KG1 (cell line): ENCODE results near the gene FGD2.
"Not testable (repeated sequence)": the region's sequence is repeated elsewhere in the genome, so short reads cannot be mapped to it uniquely, and the experiment has no call there.

ENCODE experiments used
- DNase-seq: peaks from one replicate; lab custom pipeline; 2025; lab: John Stamatoyannopoulos, UW

Gene FGD2

DNA sequence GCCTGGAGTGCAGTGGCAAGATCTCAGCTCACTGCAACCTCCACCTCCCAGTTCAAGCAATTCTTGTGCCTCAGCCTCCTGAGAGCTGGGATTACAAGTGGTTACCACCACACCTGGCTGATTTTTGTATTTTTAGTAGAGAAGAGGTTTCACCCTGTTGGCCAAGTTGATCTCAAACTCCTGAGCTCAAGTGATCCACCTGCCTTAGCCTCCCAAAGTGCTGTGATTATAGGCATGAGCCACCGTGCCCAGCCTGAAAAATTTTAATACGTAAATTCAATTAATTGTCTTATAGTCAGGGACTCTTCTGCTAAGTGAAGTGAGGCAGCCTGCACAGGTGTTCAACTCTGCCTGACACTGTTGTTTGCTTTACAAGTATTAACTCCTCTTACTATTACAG lies 15.1 kb upstream of the FGD2 start:
- DNase-seq = not testable (repeated sequence)

DNA sequence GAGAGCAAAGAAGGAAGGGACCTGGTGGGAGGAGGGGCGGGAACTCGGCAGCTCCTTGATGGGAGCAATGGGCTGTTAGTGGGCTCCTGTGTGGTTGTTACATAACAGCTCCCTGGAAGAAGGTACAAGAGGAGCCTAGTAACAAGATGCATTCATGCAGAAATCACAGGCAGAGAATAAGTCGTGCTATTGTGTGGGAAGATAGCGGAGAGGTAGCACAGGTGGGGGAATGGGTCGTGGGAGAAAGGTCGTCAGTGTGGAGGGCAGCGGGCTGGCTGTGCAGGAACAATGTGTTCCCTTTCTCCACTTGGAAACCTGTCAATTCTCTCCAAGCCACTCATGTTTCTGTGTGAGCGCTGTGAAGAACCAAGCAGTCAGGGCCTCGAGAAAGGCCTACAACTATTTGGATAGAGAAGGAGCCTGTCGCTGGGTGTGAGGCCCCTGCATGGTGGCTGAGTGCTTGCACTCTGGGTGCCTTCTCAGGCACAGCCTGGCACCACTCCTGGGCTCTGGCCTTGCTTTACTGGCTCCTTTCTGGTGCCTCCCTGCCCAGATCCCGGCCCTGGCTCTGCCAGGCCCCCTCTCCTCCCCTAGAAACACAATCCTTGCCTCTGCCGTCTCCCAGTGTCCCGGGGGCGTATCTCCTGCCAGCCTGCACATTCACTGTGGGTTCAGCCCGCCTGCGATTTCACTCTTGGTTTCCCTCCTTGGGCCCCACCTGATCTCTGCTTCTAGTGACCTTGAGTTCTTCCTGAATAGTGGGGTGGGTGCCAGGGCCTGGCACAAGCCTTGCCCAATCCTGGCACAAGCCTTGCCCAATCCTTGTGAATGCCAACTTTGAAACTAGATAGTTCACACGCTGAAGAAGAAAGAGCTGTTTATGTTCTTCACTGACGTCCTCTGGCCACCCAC lies 7.4 kb upstream of the FGD2 start:
- DNase-seq = no peak

DNA sequence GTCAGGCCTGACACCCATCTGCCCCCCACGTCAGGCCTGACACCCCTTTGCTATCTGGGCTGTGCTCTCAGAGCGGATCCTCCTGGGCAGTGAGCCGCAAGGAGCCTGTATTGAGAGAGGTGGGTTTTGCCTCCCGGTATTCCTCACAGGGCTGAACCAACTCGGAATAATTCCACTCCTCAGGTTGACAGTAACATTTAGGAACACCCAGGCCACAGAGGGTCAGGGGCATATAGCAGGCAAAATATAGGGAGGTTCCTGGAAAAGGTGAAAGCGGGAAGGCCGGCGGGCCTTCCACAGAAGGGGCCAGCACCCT lies 6.8 kb upstream of the FGD2 start:
- no peak for DNase-seq

DNA sequence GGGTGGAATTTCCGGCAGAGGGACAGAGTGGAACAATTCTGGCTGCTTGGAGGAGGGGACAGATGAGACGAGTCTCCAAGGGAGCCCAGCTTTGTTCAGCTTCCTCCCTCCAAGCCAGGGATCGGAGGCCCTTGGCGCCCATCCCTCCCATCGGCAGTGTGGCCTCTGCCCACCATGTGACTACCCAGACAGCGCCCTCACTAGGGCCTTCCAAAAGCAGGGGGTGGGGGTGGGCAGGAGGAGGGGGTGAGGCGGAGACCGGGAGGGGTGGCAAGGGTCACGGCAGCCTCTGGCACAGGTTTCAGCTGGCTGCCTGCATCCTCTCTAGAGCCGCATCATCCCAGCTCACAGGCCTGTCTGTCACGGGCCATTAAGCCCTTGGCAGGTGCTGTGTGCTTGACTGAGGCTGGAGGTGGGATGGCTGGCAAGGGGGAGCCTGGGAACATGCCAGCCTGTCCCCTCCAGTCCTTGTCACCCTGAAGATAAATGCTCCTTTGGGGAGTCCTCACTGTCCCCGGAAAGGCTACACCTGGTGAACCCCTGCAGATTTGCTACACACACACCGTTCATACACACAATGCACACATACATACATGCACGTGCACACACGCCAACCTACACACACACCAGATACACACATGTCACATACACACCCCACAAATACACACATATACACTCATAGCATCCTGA lies 6.2 kb upstream of the FGD2 start:
- no peak for DNase-seq

DNA sequence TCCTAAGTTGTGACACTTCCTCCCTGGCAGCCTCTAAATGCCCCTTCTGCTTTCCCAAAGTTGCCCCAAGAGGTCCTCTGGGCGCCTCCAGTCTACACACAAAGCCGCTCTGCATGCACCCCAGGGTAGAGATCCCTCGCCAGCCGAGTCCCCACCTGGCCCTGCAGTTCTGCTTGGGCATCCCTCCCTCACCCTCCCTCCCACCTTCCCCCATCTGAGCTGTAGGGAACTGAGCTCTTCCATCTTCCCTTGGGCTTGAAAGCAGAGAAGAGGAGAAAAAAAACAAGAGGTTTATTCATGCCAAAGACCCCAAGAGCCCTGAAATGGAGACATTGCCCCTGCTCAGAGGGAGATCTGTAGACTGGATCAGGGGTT lies 5.7 kb upstream of the FGD2 start:
- DNase-seq = no peak

DNA sequence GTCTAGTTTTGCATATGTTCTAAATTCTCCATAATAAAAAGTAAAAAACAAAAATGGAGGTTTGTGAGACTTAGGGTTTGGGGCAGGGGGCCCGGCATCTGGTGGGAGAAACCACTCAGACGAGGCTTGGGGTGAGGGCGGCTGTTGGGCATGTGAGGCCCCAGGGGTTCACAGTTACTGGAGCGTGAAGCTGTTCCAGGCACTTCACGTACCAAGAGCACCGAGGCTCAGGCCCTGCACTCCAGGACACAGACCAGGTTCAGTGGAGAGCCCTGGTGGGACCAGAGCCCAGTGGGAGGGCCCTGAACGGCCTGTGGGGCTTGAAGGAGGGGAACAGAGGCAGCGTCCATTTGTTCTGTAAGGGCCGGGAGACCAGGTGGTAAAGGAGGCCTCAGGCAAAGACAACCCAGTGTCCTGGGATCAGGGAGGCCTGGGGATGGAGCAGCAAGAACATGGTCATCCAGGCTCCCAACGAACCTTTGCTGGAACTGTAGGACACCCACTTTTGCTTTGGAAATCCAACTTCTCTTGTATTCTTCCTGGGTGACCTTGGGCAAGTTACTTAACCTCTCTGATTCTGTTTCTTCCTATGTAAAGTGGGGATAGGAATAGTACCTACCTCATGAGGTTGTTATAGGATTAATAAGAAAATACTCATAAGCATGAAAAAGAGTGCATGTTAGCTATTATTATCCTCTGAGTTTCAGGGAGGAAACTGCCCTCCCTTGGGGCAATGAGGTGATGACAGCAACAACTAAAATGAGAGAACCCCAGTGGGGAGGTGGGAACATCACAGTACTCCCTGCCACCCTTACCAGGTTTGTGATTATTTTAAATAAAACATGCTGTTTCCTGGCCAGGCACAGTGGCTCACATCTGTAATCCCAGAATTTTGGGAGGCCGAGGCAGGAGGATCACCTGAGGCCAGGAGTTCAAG lies 1.1 kb upstream of the FGD2 start:
- DNase-seq = no peak

DNA sequence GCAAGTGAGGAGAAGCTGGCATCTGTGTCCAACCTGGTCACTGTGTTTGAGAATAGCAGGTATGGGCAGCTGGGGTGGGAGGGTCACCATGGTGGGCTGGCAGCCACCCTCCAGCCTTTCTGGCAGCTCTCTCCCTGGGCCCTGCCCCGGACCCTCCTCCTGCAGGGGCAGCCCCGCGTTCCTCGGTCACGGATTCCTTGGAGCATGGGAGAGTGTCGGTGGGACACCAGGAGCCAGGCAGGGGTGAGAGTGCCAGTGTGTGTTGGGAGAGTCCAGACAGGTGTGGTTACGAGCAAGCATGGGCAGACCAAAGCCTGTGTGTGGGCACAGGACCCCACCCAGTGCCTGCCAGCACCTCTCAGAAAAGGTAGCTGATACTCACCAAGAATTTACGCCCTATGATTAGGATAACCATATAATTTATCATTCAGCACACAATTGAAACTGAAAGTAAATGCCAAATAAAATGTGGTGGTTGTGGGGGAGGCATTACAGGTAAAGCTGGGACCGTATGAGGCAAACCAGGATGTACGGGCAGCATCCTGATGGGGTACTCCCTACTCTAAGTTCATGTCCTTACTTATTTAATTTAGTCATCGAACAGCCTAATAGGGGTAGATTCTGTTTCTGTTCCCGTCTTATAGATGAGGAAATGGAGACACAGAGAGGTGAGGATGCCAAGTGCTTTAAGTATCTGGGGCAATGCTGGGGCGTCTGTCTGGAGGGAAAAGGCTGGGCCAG lies 542 bp downstream of the FGD2 start:
- DNase-seq = no peak

DNA sequence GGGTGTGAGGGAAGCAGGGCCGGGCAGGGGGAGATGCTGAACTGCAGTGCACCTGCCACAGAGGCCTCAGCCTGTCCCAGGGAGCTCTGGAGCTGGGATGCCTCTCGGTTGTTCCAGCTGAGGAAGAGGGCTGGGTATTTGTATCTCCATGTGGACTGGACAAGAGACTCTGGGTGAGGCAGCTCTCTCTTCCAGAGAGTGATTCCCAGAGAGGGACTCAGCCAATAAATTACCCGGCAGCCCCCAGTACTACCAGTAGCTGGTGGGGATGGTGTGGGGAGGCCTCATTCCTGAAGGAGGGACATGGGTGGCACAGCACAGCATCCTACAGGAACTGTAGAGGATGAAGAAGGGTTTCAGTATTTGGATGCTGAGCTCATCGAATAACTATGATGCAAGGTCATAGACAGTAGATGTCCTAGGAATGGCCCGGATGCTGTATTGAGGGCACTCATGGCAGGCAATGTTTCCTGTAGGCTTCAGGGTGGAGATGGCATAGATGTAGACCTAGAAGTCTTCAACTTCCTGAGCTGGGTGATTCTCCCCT lies 1.4 kb downstream of the FGD2 start:
- DNase-seq = no peak

DNA sequence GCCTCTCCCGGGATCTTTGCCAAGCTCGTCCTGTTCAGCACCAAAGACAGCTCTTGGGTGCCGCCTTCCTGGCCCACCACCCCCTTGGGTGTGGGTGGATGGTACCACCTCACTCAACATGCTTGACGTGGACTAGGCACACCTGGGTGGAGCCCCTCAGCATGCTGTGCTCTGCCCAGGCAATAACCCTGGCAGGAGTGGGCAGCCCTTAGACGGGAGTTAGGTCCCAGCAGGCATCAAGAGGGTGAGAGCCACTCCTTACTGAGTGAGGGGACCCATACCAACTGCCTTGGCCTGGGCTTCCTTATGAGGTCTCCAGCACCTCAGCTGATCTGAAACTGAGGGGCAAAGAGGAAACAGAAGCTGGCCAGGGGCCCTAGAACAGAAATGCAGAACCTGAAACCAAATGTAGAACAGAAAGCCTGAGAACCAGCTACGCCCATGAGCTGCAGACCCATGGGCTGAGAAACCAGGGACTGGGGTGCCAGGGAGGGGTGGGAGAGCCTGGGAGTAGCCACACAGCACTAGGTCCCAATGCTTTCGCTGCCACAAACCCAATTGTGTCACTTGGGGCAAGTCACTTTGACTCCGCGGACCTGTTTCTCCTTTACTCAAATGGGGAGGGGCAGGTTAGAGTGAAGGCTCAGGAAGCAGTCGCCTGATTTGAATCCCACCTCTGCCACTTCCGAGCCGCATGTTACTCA lies 2.0 kb downstream of the FGD2 start:
- no peak for DNase-seq

DNA sequence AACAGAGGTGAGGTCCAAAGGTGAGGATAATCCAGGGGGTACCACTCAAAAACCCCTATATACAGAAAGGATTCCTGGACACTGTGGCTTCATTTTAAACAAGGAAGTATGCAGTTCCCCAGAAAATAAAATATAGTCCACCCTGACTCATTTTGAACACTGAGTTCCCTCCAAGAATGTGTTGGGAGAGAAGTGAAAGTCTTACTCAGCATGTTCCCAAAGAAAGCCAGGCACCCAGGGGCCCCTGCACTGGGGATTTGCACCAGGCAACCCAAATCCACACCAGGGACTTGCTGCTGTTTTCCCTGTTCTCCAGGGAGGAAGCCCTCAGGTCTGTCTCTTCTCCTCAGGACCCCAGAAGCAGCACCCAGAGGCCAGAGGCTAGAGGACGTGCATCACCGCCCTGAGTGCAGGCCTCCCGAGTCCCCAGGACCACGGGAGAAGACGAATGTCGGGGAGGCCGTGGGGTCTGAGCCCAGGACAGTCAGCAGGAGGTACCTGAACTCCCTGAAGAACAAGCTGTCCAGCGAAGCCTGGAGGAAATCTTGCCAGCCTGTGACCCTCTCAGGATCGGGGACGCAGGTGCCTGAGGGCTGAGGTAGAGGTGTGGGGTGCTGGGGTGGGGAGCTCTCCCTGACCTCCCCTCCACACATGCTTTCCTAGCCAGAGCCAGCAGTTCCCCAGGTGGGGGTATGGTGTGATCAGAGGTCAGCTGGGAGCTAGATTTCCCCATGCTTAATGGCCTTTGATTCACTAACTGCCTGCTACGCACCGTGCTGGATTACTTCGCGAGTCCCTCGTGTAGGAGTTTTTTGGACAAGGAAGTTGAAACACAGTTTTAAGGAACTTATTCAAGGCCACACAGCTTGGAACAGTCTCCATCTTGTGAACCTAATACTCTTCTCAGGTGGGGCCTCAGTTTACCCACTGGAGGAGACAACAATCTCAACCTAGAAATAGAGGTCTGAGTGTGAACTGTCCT lies 3.3 kb downstream of the FGD2 start:
- no peak for DNase-seq

DNA sequence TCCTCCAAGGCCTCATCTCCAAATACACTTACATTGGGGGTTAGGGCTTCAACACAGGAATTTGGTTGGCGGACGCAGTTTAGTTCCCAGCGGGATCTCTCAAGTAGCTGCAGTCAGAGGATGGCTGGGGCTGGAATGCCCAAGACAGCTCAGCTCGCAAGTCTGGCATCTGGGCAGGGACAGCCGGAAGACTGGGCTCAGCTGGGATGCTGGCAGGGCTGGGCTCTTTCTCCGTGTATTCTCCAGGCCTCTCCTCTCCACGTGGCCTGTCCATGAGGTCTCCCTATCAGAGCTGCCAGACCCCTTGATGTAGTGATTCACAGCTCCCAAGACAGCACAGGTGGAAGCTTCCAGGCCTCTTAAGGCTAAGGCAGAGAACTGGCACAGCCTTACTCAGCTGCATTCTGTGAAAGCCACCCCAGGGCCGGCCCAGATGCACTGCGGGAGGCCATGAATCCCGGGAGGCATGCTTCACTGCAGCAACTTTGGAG lies 5.0 kb downstream of the FGD2 start:
- DNase-seq = no peak

DNA sequence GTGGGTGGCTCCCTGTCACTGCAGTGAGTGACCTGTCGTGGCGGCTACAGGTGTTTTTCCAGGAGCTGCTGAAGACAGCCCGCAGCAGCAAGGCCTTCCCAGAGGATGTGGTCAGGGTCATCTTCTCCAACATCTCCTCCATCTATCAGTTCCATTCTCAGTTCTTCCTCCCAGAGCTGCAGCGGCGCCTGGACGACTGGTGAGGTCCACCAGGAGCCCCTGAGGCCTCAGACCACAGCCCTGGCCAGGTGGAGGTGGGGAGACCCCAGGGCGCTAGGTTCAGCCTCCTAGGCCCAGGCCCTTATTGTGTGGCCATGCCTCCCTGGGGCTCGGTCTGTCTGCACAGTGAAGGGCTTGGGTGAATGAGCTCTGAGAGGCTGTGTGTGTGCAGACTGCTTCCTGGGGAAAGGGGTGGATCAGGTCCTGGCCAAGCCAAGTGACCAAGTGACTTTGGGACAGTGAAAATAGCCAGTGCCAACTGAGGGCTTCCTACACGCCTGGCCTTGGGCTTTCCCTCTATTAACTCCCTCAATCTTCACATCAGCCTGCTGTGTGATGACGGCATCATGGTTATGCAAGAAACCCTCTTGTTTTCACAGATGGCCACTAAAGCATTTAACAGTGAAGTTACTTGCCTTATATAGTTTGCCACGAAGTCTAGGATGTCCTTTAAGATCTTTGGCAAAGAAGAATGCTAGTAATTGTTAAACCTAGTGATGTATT lies 6.4 kb downstream of the FGD2 start:
- no peak for DNase-seq

DNA sequence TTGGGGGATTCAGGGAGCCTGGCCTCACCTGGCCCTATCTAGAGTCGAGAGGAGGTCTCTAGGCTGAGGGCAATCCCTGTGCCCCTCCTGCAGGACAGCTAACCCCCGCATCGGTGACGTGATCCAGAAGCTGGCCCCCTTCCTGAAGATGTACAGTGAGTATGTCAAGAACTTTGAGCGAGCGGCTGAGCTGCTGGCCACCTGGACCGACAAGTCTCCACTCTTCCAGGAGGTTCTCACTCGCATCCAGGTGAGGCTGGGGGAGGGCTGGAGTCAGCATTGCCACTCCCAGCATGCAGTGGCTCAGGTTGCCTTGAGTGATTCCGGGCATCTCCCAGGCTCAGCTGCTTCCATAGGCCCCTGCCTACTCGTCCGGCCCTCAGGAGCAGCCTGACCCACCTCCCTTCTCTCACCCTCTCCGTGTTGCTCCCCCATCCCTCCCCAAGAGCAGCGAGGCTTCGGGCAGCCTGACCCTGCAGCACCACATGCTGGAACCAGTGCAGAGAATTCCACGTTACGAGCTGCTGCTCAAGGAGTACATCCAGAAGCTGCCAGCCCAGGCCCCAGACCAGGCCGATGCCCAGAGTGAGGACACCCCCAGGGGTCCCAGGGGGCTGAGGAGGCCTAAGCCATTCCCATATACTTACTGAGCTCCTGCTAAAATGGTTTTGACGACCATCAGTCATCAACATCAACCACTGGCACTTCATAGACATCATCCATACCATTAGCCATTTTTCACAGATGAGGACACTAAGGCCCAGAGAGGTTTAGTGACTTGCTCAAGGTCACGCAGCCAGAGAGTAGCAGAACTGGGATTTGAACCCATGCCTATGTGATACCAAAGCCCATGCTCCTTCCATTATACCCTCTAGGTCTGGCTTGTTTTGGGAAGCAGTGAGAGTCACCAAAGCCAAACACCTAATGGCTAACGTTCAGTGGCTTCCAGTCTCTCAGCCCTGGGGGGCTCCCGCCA lies 8.3 kb downstream of the FGD2 start:
- no peak for DNase-seq

DNA sequence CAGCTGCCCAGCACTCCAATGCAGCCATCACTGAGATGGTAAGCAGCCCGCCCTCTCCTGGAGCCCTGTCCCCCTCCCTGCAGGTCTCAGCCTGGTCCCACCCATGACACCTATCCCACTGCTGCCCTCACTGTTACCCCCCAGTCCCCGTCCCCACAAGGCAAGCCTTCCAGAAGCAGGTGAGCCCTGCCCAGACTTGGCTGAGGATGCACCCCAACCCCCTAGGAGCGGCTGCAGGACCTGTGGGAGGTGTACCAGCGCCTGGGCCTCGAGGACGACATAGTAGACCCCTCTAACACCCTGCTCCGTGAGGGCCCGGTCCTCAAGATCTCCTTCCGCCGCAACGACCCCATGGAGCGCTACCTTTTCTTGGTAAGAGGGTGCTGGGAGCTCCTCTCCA lies 9.2 kb downstream of the FGD2 start:
- DNase-seq = no peak

DNA sequence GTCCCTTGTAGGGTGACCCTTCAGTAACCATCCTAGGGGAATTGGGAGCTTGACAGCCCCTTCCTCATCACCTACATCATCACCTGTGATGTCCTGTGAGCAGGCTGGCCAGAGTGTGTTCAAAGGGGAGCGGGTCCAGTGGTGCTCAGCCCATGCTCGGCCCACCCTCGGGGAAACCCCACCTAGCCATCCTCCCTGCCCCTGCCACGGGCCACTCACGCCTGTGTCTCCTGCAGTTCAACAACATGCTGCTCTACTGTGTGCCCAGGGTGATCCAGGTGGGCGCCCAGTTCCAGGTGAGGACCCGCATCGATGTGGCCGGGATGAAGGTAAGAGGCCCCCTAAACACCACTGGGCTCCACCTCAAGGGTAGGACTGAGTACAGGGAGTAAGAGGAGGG lies 10.1 kb downstream of the FGD2 start:
- DNase-seq = no peak

DNA sequence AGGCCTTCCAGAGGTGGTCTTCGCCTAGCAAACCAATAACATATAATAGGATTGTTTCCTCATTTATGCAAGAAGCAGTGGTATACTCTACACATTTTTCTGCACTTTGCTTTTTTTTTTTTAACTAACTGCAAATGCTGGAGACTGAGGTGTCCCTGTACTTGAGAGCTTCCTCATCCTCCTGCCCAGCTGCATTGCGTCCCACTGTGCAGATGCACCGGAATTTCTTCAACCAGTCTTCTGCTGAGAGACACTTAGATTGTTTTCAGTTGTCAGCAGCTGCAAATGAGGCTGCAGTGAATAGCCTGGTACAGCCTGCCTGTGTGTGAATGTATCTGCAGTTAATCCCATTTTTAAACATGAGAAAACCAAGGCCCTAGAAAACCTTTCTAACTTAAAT lies 11.5 kb downstream of the FGD2 start:
- no peak for DNase-seq

DNA sequence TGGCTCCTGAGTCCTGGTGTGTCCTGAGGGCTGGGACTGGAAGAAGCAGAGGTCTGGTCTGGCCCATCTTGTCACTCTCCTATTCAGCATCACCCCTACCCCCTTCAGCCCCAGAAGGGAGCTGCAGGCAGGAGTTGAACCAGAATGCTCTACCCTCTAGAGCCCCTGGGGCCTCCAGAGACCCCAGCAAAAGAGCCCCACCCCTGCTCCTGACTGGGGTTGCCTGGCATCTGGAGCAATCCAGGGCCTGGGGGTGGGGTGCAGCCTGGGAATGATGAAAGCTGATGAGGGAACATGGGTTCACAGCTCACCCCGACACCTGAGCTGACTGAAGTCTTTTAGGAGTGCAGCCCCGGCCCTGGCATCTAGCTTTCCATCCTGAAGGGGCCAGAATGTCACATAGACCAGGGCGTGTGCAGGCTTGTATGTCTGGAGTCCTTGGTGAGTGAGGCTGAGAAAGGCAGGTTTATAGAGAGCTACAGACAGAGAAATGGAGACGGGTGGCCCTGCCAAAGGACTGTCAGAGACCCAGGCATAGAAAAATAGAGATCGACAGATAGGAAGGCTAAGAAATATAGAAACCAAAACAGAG lies 12.2 kb downstream of the FGD2 start:
- DNase-seq = no peak
